GM18951 (cell line): ENCODE measurements around the gene PEF1.

ENCODE experiments used
- POLR2A ChIP-seq: IDR thresholded peaks from 4 replicates; pipeline ENCODE4 v1.6.1; 2011; ENCODE audit warnings: mild to moderate bottlenecking; ENCODE audit not compliant: insufficient read length, insufficient read depth; ENCODE audit errors: extremely low read depth
- in situ Hi-C: fragments of 300-500 bp; cut with MboI; formaldehyde crosslinking; loops from one replicate; pipeline ENCODE4 v1.12.0; 2022; ENCODE audit warnings: low sequenced_read_pairs, mixed read lengths, inconsistent platforms; ENCODE audit not compliant: unreplicated experiment

PEF1 gene

DNA sequence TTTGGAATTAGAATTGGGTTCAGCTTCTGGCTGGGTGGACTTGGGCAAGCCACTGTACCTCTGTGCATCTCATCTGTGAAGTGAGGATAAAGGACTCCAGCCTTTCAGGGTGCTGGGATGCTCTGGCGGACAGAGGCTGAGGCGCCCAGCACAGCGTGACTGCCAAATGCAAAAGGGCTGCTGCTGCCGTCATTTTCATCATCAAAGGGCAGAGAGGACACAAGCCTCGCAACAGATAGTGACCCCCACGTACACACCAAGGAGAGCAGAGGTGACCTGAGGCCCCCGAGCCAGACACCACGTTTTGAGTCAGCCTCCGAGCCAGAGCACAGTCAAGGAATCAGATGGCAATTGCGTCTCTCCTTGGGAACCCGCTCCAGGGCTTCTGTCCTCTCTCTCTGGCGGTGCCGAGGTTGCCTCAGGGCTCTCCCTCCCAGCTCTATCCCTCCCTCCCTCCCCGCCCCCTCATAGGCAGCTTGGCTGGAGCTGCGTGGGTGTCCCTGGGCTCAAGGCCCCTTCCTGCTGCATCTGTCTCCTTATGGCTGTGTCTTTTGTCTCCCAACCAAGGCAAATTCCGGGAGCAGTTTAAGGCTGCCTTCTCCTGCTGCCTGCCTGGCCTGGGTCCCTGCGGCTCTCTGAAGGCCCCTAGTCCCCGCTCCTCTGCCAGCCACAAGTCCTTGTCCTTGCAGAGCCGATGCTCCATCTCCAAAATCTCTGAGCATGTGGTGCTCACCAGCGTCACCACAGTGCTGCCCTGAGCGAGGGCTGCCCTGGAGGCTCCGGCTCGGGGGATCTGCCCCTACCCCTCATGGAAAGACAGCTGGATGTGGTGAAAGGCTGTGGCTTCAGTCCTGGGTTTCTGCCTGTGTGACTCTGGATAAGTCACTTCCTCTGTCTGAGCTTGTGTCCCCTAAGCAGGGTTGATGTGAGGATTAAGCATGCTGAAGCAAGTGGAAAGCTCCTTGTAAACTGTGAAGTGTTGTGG is 18.2 kb downstream of the PEF1 start:
- no peak for TF ChIP-seq POLR2A
- in situ Hi-C loops, result no loop called here

DNA sequence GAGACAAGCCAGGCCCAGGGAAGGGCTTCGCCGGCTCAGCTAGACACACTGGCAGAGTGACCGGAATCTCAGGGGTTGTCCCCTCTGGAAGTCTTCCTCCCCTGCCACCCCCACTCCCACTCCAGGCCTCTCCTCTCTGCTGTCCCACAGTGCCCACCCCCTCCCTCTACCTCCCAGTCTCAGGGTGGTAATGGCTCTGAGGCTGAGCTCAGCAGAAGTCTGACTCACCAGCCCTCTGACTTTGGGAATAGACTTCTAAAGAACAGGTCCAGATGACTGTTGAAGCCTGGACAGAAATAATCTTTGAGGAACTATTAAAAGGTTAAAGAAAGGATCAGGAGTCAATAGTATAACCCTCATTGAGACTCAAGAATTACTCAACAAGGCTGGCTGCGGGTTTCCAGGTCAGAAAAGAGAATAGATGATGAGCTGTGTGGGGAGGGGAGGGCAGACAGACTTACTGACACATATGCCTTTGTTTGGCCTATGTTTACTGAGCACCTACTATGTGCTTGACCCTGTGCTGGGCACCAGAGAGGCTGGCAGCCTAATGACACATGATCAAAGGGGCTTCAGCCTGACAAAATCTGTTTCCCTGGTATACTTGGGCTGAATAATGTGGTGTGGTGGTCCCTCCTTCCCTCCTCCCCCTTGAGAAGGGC is 19.0 kb downstream of the PEF1 start:
- no peak for TF ChIP-seq POLR2A
- in situ Hi-C loops, result no loop called here

DNA sequence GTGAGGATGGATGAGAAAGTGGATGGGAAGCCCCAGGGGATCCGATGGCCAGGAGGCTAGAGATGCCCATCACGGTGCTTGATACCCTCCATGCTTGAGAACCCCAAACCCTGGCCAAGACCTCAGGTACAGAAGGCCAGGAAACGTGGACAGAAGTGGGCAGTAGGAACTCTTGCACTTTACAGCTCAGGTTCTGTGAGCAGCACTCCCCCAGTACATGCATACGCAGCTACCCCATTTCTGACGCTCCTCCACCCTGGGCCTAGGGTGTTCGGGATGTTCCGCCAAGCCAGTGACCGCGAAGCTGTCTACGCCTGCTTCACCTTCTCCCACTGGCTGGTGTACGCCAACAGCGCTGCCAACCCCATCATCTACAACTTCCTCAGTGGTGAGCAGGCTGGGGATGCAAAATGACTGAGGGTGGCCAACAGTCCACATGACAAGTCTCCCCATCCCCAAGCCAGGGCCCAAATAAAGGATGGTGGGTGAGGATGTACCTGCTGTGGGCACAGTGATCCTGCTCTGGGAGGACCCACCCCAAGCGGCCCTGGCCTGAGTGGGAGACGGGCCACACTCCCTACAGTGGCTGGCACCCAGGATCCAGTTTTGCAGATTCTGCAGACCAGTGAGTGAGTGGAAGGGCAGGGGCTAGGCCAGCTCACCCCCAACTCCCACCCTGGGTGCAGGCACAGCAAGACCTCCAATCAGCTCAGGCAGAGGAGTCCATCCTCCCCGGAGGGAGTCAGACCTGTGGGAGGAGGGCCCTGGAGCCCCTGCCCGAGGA is 19.8 kb downstream of the PEF1 start:
- TF ChIP-seq POLR2A, result no peak
- in situ Hi-C loops, result no loop called here

DNA sequence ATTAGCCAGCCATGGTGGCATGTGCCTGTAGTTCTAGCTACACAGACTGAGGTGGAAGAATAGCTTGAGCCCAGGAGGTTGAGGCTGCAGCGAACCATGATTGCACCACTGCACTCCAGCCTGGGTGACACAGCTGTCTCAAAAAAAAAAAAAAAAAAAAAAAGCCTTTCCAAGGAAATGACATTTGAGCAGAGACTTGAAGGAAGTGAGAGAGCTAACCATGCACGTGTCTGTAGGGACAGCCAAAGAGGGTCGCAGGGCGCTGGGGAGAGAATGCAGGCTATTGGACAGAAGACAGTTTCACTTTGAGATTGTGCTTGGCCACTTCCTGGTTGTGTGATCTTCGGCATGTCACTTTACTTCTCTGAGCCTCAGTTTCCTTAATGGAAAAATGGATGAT is 20.4 kb downstream of the PEF1 start:
- in situ Hi-C loops, result no loop called here
- no peak for TF ChIP-seq POLR2A

GRCh38 chr1:31623365-31623764 is 21.3 kb downstream of the PEF1 start:
- in situ Hi-C loops, result no loop called here

GRCh38 chr1:31621847-31622730 is 22.6 kb downstream of the PEF1 start:
- no peak for TF ChIP-seq POLR2A
- in situ Hi-C loops, result no loop called here

More at GRCh38 chr1:31623365-31623764, 21.3 kb downstream of the PEF1 start:
- TF ChIP-seq POLR2A, result no peak

GRCh38 chr1:31621498-31621820 is 23.2 kb downstream of the PEF1 start:
- in situ Hi-C loops, result no loop called here
- no peak for TF ChIP-seq POLR2A

- TF ChIP-seq POLR2A, result no peak
- in situ Hi-C loops, result no loop called here
Observed at GRCh38 chr1:31620631-31621497, 23.8 kb downstream of the PEF1 start.

- in situ Hi-C loops, result loop anchor here (10.0 kb wide), 1 partner anchor 54 kb away; no protein-coding TSS in a partner anchor
- TF ChIP-seq POLR2A, result no peak
Observed at GRCh38 chr1:31618916-31619846, 25.5 kb downstream of the PEF1 start.

- no peak for TF ChIP-seq POLR2A
- in situ Hi-C loops, result loop anchor here (10.0 kb wide), 1 partner anchor 53 kb away; no protein-coding TSS in a partner anchor
Observed at GRCh38 chr1:31617916-31618746, 26.5 kb downstream of the PEF1 start.
